ENCODE measurements around the gene SOCS4.
"Not testable (repeated sequence)": the region's sequence is repeated elsewhere in the genome, so short reads cannot be mapped to it uniquely, and the experiment has no call there.

Gene SOCS4

GRCh38 chr14:55052269-55052930 lies 25.4 kb downstream of the SOCS4 start:
- peak; percentile 52 for DNase-seq

GRCh38 chr14:55053018-55053417 lies 26.0 kb downstream of the SOCS4 start:
- no peak for DNase-seq

GRCh38 chr14:55053500-55053899 lies 26.5 kb downstream of the SOCS4 start:
- no peak for DNase-seq

GRCh38 chr14:55054098-55054497 lies 27.1 kb downstream of the SOCS4 start:
- no peak for DNase-seq

- DNase-seq = no peak
Observed at GRCh38 chr14:55057919-55058318, 30.9 kb downstream of the SOCS4 start.

GRCh38 chr14:55059333-55059732 lies 32.3 kb downstream of the SOCS4 start:
- DNase-seq = no peak

- no peak for DNase-seq
Observed at GRCh38 chr14:55062517-55063351, 35.7 kb downstream of the SOCS4 start.

- DNase-seq = not testable (repeated sequence)
Observed at GRCh38 chr14:55064896-55065295, 37.9 kb downstream of the SOCS4 start.

GRCh38 chr14:55065411-55065810 lies 38.4 kb downstream of the SOCS4 start:
- no peak for DNase-seq

- no peak for DNase-seq
Observed at GRCh38 chr14:55066223-55066622, 39.2 kb downstream of the SOCS4 start.

- no peak for DNase-seq
Observed at GRCh38 chr14:55070981-55071411, 44.0 kb downstream of the SOCS4 start.

GRCh38 chr14:55071870-55072640 lies 45.0 kb downstream of the SOCS4 start:
- peak; percentile 52 for DNase-seq

GRCh38 chr14:55073856-55074255 lies 46.8 kb downstream of the SOCS4 start:
- DNase-seq = no peak

- DNase-seq = peak; percentile 53
Observed at GRCh38 chr14:55074662-55075061, 47.6 kb downstream of the SOCS4 start.

GRCh38 chr14:55075628-55076175 lies 48.7 kb downstream of the SOCS4 start:
- DNase-seq = peak; percentile 19

- peak; percentile 56 for DNase-seq
Observed at GRCh38 chr14:55077170-55078151, 50.4 kb downstream of the SOCS4 start.

GRCh38 chr14:55079961-55080360 lies 52.9 kb downstream of the SOCS4 start:
- DNase-seq = not testable (repeated sequence)

- DNase-seq = no peak
Observed at GRCh38 chr14:55084401-55085059, 57.5 kb downstream of the SOCS4 start.

- no peak for DNase-seq
Observed at GRCh38 chr14:55085060-55085660, 58.1 kb downstream of the SOCS4 start.

- DNase-seq = no peak
Observed at GRCh38 chr14:55086938-55087337, 59.9 kb downstream of the SOCS4 start.

- no peak for DNase-seq
Observed at GRCh38 chr14:55088356-55088755, 61.3 kb downstream of the SOCS4 start.
